ENCODE data around the gene ID4. TPM values are rescaled to one million over a fixed set of nuclear protein-coding genes. Genes with fewer than 3 reads are reported as not detected.
A peak's percentile ranks its signal among the peaks of the same experiment; 100 is the strongest.

The ID4 gene
- total RNA-seq, 1 donor from 2014 or later, result 35.2 TPM

DNA sequence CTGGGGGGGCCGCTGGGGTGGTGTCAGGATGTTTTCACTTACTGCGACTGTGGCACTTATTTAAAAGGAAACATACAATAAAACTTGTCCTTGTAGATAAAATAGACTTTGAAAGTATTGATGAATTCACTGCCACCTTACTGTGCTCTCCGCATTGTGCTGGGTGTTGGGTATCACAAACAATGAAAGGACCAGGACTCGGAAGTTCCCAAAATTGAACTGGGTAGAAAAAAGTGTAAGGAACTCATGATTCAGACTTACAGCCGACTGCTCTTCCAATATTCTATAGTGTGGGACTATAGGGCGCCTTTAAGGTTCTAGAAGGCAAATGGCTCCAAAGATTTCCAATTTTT lies 32.1 kb upstream of the ID4 start:
- H3K4me1 ChIP-seq, result no peaks in the 10 kb centered on the region
- no peak for TF ChIP-seq CTCF (IDR thresholded peaks at IDR 0.05)
- H3K27me3 ChIP-seq, result no peaks in the 10 kb centered on the region
- H3K4me3 ChIP-seq, result peak overlapping the region; percentile 60
- DNase-seq, result no peak
- H3K27ac ChIP-seq, result peak overlapping the region; percentile 94
- no peaks in the 10 kb centered on the region for H3K36me3 ChIP-seq
- ATAC-seq, result no peak
- intact Hi-C loops (cut with DNase I), result no loop called here
- no peaks in the 10 kb centered on the region for H3K9me3 ChIP-seq

GRCh38 chr6:19806971-19807396 lies 30.2 kb upstream of the ID4 start:
- TF ChIP-seq CTCF (IDR thresholded peaks at IDR 0.05), result no peak
- H3K27me3 ChIP-seq, result no peaks in the 10 kb centered on the region
- DNase-seq (no peak), ATAC-seq (no peak)
- no peaks in the 10 kb centered on the region for H3K36me3 ChIP-seq
- H3K4me3 ChIP-seq, result no peak overlapping the region
- intact Hi-C loops (cut with DNase I), result no loop called here
- no peak overlapping the region for H3K27ac ChIP-seq
- H3K9me3 ChIP-seq, result no peaks in the 10 kb centered on the region
- no peaks in the 10 kb centered on the region for H3K4me1 ChIP-seq

- H3K9me3 ChIP-seq, result no peaks in the 10 kb centered on the region
- no peaks in the 10 kb centered on the region for H3K27me3 ChIP-seq
- no peak overlapping the region for H3K27ac ChIP-seq
- no peak for DNase-seq
- no peak for ATAC-seq
- intact Hi-C loops (cut with DNase I), result no loop called here
- H3K36me3 ChIP-seq, result no peaks in the 10 kb centered on the region
- H3K4me1 ChIP-seq, result no peaks in the 10 kb centered on the region
- no peak for TF ChIP-seq CTCF (IDR thresholded peaks at IDR 0.05)
- H3K4me3 ChIP-seq, result no peak overlapping the region
Measured at GRCh38 chr6:19811397-19812079, 25.6 kb upstream of the ID4 start.

DNA sequence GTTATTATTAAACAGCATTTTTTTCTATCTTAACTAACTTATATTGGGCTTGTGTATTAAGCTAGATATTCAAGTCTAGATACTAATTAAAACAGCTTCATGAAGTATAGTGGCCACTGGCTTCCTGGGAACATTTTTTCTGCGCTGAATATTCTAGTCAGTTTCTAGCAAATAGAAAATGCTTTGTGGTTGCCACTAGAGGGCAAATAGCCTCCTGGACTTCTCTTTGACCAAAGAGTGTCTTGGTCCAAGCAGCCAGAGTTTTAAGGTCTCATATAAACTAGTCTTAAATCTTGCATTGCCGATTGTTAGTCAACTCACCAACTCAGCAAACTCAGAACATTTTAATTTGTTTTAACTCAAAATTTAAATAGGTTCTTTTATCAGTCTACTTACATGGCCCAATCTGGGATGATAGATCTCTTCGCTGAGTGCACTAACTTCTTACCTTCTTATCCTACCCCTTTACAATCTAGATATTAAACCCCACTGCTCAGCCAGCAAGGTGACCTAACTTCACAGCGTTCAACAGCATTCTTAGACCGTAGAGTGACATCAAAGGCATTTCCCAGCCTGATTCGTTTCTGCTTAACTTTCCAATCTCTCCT lies 24.6 kb upstream of the ID4 start:
- no peaks in the 10 kb centered on the region for H3K27me3 ChIP-seq
- no peak overlapping the region for H3K27ac ChIP-seq
- no peak overlapping the region for H3K4me3 ChIP-seq
- no peaks in the 10 kb centered on the region for H3K4me1 ChIP-seq
- peak; percentile 69 for TF ChIP-seq CTCF (IDR thresholded peaks at IDR 0.05)
- H3K9me3 ChIP-seq, result no peaks in the 10 kb centered on the region
- ATAC-seq, result peak; percentile 77
- no peak for DNase-seq
- no peaks in the 10 kb centered on the region for H3K36me3 ChIP-seq
- intact Hi-C loops (cut with DNase I), result no loop called here

GRCh38 chr6:19818805-19819204 lies 18.4 kb upstream of the ID4 start:
- no peak overlapping the region for H3K4me3 ChIP-seq
- no peak for ATAC-seq
- no peak for TF ChIP-seq CTCF (IDR thresholded peaks at IDR 0.05)
- H3K27me3 ChIP-seq, result no peaks in the 10 kb centered on the region
- no peak overlapping the region for H3K27ac ChIP-seq
- H3K9me3 ChIP-seq, result no peaks in the 10 kb centered on the region
- intact Hi-C loops (cut with DNase I), result no loop called here
- no peaks in the 10 kb centered on the region for H3K4me1 ChIP-seq
- DNase-seq, result no peak
- H3K36me3 ChIP-seq, result no peaks in the 10 kb centered on the region

Data from upper lobe of right lung (tissue), 1 donor.